Right ventricle myocardium inferior (tissue), 1 donor: ENCODE data around the gene ENO1. TPM values are rescaled to one million over a fixed set of nuclear protein-coding genes. Genes with fewer than 3 reads are reported as not detected.
"Not testable (repeated sequence)": the region's sequence is repeated elsewhere in the genome, so short reads cannot be mapped to it uniquely, and the experiment has no call there.

Experiments used
- ATAC-seq: fragments of 200-7000 bp; cut with Tn5 transposase; one replicate; pipeline ENCODE4 v1.9.1; 2020; ENCODE audit warnings: mild to moderate bottlenecking, moderate library complexity
- DNase-seq: peaks from one replicate; pipeline ENCODE4 v3.0.0; 2021; ENCODE audit errors: missing footprints
- intact Hi-C: fragments of 100-400 bp; cut with DNase I; formaldehyde crosslinking; loops from one replicate; pipeline ENCODE4 v1.11.0; 2022
- microRNA-seq: library from miRNA; unstranded; fragments of <30 nt; microRNA quantifications from one replicate; pipeline ENCODE4 v1.2.0, GENCODE V29; 2020
- total RNA-seq: library from RNA; stranded (reverse); fragmentation: NEBNext Ultra II Directional; extraction: Animal tissue kit (Norgen Biotek cat#: 25700); gene quantifications from one replicate; pipeline ENCODE4 v1.2.1, GENCODE V29; 2021
- donor health status: DM: no; HTN: yes; CAD: no; lungs with severe emphysema.

Gene ENO1
- total RNA-seq, 1 donor from 2014 or later = 169 TPM

GRCh38 chr1:8822373-8823294 is 55.9 kb downstream of the ENO1 start:
- intact Hi-C loops = no loop called here
- DNase-seq (no peak), ATAC-seq (peak; percentile 69)

- DNase-seq = no peak
- no peak for ATAC-seq
- intact Hi-C loops = no loop called here
Measured at GRCh38 chr1:8821084-8821483, 57.4 kb downstream of the ENO1 start.

- ATAC-seq, DNase-seq, intact Hi-C loops: not testable (repeated sequence)
Measured at GRCh38 chr1:8818789-8819188, 59.7 kb downstream of the ENO1 start.

- intact Hi-C loops = no loop called here
Measured at GRCh38 chr1:8818325-8818775, 60.1 kb downstream of the ENO1 start.

GRCh38 chr1:8817412-8818324 is 60.8 kb downstream of the ENO1 start, which contains the start of gene RERE:
RERE (minus strand) TSS chr1:8817640.
- intact Hi-C loops = loop anchor here (2.0 kb wide), 1 partner anchor 35 kb away; no protein-coding TSS in a partner anchor
- DNase-seq = peak; percentile 95
- ATAC-seq = peak; percentile 99

More at GRCh38 chr1:8818325-8818775, 60.1 kb downstream of the ENO1 start:
- ATAC-seq (no peak), DNase-seq (no peak)

GRCh38 chr1:8816831-8817411 is 61.6 kb downstream of the ENO1 start:
- intact Hi-C loops = loop anchor here (2.0 kb wide), 1 partner anchor 36 kb away; no protein-coding TSS in a partner anchor
- no peak for DNase-seq
- ATAC-seq = peak; percentile 17

- intact Hi-C loops = loop anchor here (2.0 kb wide), 1 partner anchor 37 kb away; no protein-coding TSS in a partner anchor
- DNase-seq (no peak), ATAC-seq (no peak)
Measured at GRCh38 chr1:8816264-8816663, 62.2 kb downstream of the ENO1 start.

GRCh38 chr1:8815582-8816151 is 62.8 kb downstream of the ENO1 start:
- no peak for ATAC-seq

GRCh38 chr1:8814865-8815264 is 63.6 kb downstream of the ENO1 start:
- no peak for DNase-seq
- ATAC-seq = no peak
- intact Hi-C loops = no loop called here

More at GRCh38 chr1:8815582-8816151, 62.8 kb downstream of the ENO1 start:
- intact Hi-C loops = loop anchor here (2.0 kb wide), 1 partner anchor 37 kb away; no protein-coding TSS in a partner anchor
- no peak for DNase-seq

GRCh38 chr1:8813991-8814390 is 64.5 kb downstream of the ENO1 start:
- no peak for DNase-seq
- intact Hi-C loops = no loop called here
- ATAC-seq = no peak

- ATAC-seq (no peak), DNase-seq (no peak)
- intact Hi-C loops = no loop called here
Measured at GRCh38 chr1:8813016-8813763, 65.3 kb downstream of the ENO1 start.

GRCh38 chr1:8812081-8812480 is 66.4 kb downstream of the ENO1 start:
- intact Hi-C loops = no loop called here
- DNase-seq = no peak
- ATAC-seq = no peak

Small RNA genes within 50 kb of the gene (microRNA-seq; reads per million reads assigned to microRNA genes)
- not detected for gene MIR6728

Other genes starting within 250 kb of the ENO1 start
- gene RERE, start 61.0 kb downstream of the ENO1 start, total RNA-seq = 133 TPM
- gene CA6, start 67.2 kb upstream of the ENO1 start, total RNA-seq = 0.19 TPM
- gene SLC2A7, start 147.7 kb upstream of the ENO1 start, total RNA-seq = not detected
- gene SLC2A5, start 190.9 kb upstream of the ENO1 start, total RNA-seq = 3.6 TPM